Measurements from ENCODE around the gene CFAP161. TPM values are rescaled to one million over a fixed set of nuclear protein-coding genes. Genes with fewer than 3 reads are reported as not detected.

Gene CFAP161
- total and polyA plus RNA-seq, 9 of the 15 experiments (the other 6 are each of a cell fraction or from before 2014, with no cell fraction given), result 25.8 to 83.3 (median 75.6) TPM

DNA sequence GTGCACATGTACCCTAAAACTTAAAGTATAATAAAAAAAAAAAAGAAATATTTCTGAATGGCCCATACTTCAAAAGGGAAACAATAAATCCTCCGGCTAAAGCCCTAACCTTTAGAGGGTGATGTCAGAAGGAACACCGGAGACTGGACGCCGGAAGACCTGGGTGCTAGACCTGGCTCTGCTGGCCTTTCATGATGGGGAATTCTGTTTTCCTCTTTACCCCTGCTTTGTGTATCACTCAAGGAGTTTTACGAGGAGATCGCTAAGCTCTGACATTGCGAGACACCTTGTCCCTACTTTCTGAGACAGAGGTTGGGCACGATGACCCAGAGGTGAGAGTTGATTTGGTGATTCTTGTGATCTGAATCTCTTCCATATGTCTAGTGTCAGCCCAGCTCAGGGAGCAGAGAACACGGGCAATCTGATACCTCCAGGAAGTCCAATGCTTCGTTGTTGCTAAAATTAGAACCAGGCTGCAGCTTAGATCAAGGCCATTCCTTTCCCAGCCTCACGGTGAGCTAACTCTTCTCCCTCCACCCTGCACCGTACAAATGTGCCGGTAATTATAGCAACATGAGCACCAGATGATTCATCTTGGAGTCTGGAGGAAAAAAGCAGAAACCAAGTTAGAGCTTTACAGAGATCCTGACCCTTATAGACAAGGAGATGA lies 42.0 kb upstream of the CFAP161 start (continued):
- TF ChIP-seq MGA (IDR thresholded peaks at IDR 0.05) (0 out of 2 replicates have a peak, but pooled peaks have one; percentile 16), NKRF (IDR thresholded peaks at IDR 0.05; ENCODE audit: borderline replicate concordance) (peak; percentile 37; the same call in 1 of the 2 replicates), NFATC3 (IDR thresholded peaks at IDR 0.05) (0 out of 2 replicates have a peak, but pooled peaks have one; percentile 49), ETV5 (CRISPR knock-in tag; IDR thresholded peaks at IDR 0.05; ENCODE audit: low read depth) (peak; percentile 74; the same call in 1 of the 2 replicates), ETV6 (IDR thresholded peaks at IDR 0.05; ENCODE audit: borderline replicate concordance in 1 of 2, low read depth in 2 of 2, low read length in 1 of 2) (peak in 1 of 2 experiments; percentile 57; a peak in 2 of 4 replicates), ETV6 (CRISPR knock-in tag; IDR thresholded peaks at IDR 0.05; ENCODE audit: borderline replicate concordance) (no peak), SMARCA4 (IDR thresholded peaks at IDR 0.05) (peak; percentile 82), SOX6 (IDR thresholded peaks at IDR 0.05) (peak; percentile 54), NCOA1 (IDR thresholded peaks at IDR 0.05; ENCODE audit: low read depth) (no peak; the same call in 1 of the 2 replicates), ZEB2 (IDR thresholded peaks at IDR 0.05) (0 out of 2 replicates have a peak, but pooled peaks have one; percentile 12), BHLHE40 (IDR thresholded peaks at IDR 0.05; ENCODE audit: low read length) (0 out of 2 replicates have a peak, but pooled peaks have one; percentile 12), MYNN (IDR thresholded peaks at IDR 0.05) (0 out of 2 replicates have a peak, but pooled peaks have one; percentile 27), MYNN (CRISPR knock-in tag; IDR thresholded peaks at IDR 0.05) (no peak), FOXK2 (conservative IDR thresholded peaks at IDR 0.05 in 1 of 2, IDR thresholded peaks at IDR 0.05 in 1 of 2; ENCODE audit: low read depth in 2 of 2) (peak; percentile 75 to 82), PRPF4 (IDR thresholded peaks at IDR 0.05; ENCODE audit: insufficient read depth, low read depth, low read length, poor library complexity, severe bottlenecking) (no peak)
